Left colon (tissue), 2 donors: ENCODE results near the gene SCGB1A1. TPM values are rescaled to one million over a fixed set of nuclear protein-coding genes. Genes with fewer than 3 reads are reported as not detected.
A peak's percentile ranks its signal among the peaks of the same experiment; 100 is the strongest.

Experiments
- ATAC-seq: fragments of 200-7000 bp; cut with Tn5 transposase; one replicate; pipeline ENCODE4 v1.9.1; 2020; ENCODE audit warnings: mild to moderate bottlenecking, moderate library complexity
- DNase-seq, 2 donors: peaks; one replicate each; pipeline ENCODE4 v3.0.0-alpha.2; 2020
- intact Hi-C, 2 donors: fragments of 100-400 bp; cut with DNase I in 1 of 2; cut with micrococcal nuclease in 1 of 2; formaldehyde crosslinking; loops; one replicate each; pipeline versions ENCODE4 v1.11.2 to v1.14.0; 2022; cut with DNase I, micrococcal nuclease
- total RNA-seq, 2 donors: library from RNA; stranded (reverse); fragmentation: NEBNext Ultra II Directional; extraction: Animal tissue kit (Norgen Biotek cat#: 25700); gene quantifications; one replicate each; pipeline ENCODE4 v1.2.1, GENCODE V29; 2021
- donor health status: DM: no; HTN: no; CAD: no.
- donor health status: DM: yes; HTN: yes; CAD: no.

The SCGB1A1 gene
- total RNA-seq, 2 donors from 2014 or later, result not detected

DNA sequence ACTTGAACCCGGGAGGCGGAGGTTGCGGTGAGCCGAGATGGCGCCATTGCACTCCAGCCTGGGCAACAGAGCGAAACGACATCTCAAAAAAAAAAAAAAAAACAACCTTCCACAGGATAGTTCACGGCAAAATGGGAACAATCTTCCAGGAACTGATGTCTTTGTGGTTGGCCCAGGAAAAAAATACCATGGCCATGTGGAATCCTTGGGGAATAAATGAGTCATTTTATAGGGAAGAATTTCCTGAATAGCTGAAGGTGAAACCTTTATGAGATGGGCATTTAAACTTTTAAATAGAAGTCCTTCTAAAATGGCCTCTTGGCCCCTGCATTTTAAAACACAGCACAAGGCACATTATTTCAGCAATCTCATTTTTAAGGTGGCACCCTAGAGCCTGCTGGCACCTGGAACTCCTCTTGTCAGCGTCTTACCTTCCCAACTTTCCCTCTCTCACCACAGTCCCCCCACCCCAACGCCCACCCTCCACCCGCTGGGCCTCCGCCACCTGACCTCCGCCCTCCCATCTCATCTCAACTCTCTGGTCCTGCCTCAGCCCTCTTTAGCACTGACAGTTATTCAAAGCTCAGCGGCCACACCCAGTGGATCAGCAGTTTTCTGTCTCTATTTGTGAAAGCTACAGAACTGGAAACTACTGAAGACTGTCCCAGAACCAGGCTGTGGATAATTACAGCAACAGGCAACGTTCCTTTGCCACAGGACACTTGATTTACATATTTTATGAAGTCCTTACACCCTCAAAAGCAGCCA lies 43.1 kb downstream of the SCGB1A1 start:
- ATAC-seq (peak; percentile 21), DNase-seq (peak in 1 of 2 donors; percentile 20)
- intact Hi-C loops, result no loop called here

DNA sequence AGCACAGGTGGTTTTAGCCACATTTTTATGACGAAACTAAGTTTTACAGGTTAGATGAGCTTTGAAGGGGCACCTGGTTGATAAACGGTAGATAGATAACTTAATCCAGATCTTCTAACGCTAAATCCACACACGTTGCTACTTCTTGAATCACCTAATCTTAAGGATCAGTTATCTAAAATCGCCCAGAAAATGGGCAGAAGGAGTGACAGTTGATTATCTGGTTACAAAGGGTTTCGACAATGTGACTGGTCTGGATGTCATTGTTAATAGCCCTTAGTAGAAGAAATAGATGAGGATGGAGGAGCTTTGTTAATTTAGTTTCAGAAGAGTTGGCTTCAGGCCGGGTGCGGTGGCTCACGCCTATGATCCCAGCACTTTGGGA lies 43.7 kb downstream of the SCGB1A1 start:
- intact Hi-C loops, result no loop called here
- no peak for DNase-seq
- ATAC-seq, result no peak

- DNase-seq (no peak), ATAC-seq (no peak)
- intact Hi-C loops, result no loop called here
Measured at GRCh38 chr11:62463121-62463542, 44.3 kb downstream of the SCGB1A1 start.

GRCh38 chr11:62464655-62465054 lies 45.8 kb downstream of the SCGB1A1 start:
- peak; percentile 18 for ATAC-seq
- intact Hi-C loops, result no loop called here
- no peak for DNase-seq

GRCh38 chr11:62466444-62466843 lies 47.6 kb downstream of the SCGB1A1 start:
- no peak for ATAC-seq
- intact Hi-C loops, result no loop called here

GRCh38 chr11:62468577-62468976 lies 49.7 kb downstream of the SCGB1A1 start:
- intact Hi-C loops, result no loop called here
- no peak for DNase-seq
- no peak for ATAC-seq

More at GRCh38 chr11:62466444-62466843, 47.6 kb downstream of the SCGB1A1 start:
- DNase-seq, result no peak

GRCh38 chr11:62471603-62472002 lies 52.8 kb downstream of the SCGB1A1 start:
- intact Hi-C loops, result no loop called here
- no peak for DNase-seq
- ATAC-seq, result no peak

DNA sequence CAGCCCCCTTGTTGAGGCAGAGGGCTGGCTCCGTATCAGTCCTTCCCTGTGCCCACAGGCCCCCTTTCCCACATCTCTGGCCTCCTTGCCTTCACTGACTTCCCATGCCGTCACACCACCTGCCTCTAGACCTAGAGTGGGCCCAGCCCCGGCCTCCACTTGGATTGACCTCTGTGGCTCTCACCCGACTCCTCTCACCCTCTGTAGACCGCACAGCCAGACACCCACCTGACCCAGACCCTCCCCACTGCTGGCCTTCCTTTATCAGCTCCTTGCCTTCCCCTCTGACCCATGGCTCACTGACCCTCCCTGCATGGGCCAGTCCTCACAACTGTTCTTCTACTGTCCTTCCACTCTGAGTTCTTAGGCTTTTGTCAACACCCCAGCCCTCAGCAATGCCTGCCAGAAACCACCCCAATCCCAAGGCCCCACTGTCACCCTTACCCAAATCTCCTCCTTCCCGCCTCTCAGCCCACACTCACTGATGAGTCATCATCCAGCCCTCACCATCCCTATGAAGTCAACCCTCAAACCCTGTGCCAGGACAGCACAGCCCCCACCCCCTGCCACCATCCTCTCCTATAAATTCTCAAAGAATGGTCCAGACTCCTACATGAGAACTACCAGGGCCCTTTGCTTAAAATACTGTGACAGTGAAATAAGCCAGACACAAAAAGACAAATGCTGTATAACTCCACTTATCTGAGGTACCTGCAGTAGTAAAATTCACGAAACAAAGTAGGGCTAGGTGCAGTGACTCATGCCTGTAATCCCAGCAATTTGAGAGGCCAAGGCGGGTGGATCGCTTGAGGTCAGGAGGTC lies 53.4 kb downstream of the SCGB1A1 start:
- peak; percentile 56 for ATAC-seq

More for the DNA sequence above, 53.4 kb downstream of the SCGB1A1 start:
- peak in 1 of 2 donors; percentile 73 for DNase-seq
- intact Hi-C loops, result no loop called here

Other genes with a start within 250 kb of the SCGB1A1 start
- not detected for gene SCGB1D1, start 228.8 kb upstream of the SCGB1A1 start, total RNA-seq
- gene SCGB2A1, start 210.4 kb upstream of the SCGB1A1 start, total RNA-seq, result 10 to 100 TPM; 10.4 to 15.7 TPM
- gene SCGB1D2, start 176.8 kb upstream of the SCGB1A1 start, total RNA-seq, result not detected
- not detected for gene SCGB2A2, start 148.9 kb upstream of the SCGB1A1 start, total RNA-seq
- not detected for gene SCGB1D4, start 120.0 kb upstream of the SCGB1A1 start, total RNA-seq
- gene ASRGL1, start 81.6 kb upstream of the SCGB1A1 start, total RNA-seq, result 10 to 100 TPM; 18.1 to 29.9 TPM
- gene AHNAK, start 127.8 kb downstream of the SCGB1A1 start, total RNA-seq, result 100 to 1,000 TPM; 629 to 631 TPM
- 1,000 to 10,000 TPM; 1,192 to 1,207 TPM for gene EEF1G, start 154.9 kb downstream of the SCGB1A1 start, total RNA-seq
- gene TUT1, start 172.5 kb downstream of the SCGB1A1 start, total RNA-seq, result 10 to 100 TPM; 14.0 to 14.7 TPM
- 10 to 100 TPM; 84.5 to 96.6 TPM for gene MTA2, start 182.8 kb downstream of the SCGB1A1 start, total RNA-seq
- 10 to 100 TPM; 45.4 to 57.9 TPM for gene EML3, start 193.7 kb downstream of the SCGB1A1 start, total RNA-seq
- 1 to 10 TPM; 2.0 to 3.2 TPM for gene ROM1, start 194.2 kb downstream of the SCGB1A1 start, total RNA-seq
- 10 to 100 TPM; 27.0 to 28.8 TPM for gene B3GAT3, start 203.0 kb downstream of the SCGB1A1 start, total RNA-seq
- gene GANAB, start 227.6 kb downstream of the SCGB1A1 start, total RNA-seq, result 100 to 1,000 TPM; 214 to 270 TPM
- gene INTS5, start 234.3 kb downstream of the SCGB1A1 start, total RNA-seq, result 10 to 100 TPM; 16.6 to 17.1 TPM
- gene C11orf98, start 246.2 kb downstream of the SCGB1A1 start, total RNA-seq, result 10 to 100 TPM; 53.9 to 65.0 TPM
- 10 to 100 TPM; 14.0 to 15.1 TPM for gene CSKMT, start 246.3 kb downstream of the SCGB1A1 start, total RNA-seq